ENCODE measurements around the gene TIMP3. TPM values are rescaled to one million over a fixed set of nuclear protein-coding genes. Genes with fewer than 3 reads are reported as not detected.

Gene TIMP3
- total and polyA plus RNA-seq, 2 of the 4 experiments (the other 2 are of a cell fraction) = 98.8 to 179 TPM

GRCh38 chr22:32831584-32831983 lies 30.1 kb downstream of the TIMP3 start:
- intact Hi-C loops (cut with micrococcal nuclease) = no loop called here
- no peak for TF ChIP-seq BHLHE40 (IDR thresholded peaks at IDR 0.05; ENCODE audit: low read depth, low read length)
- no peak for TF ChIP-seq MXI1 (IDR thresholded peaks at IDR 0.05; ENCODE audit: borderline replicate concordance, low read depth, low read length)
- TF ChIP-seq RCOR1 (IDR thresholded peaks at IDR 0.05; ENCODE audit: insufficient replicate concordance, low read length) = no peak
- no peak for TF ChIP-seq MAZ (IDR thresholded peaks at IDR 0.05; ENCODE audit: borderline replicate concordance, low read depth, low read length)
- TF ChIP-seq RFX5 (IDR thresholded peaks at IDR 0.05; ENCODE audit: low read depth, low read length) = no peak
- no peak for TF ChIP-seq MAFK (IDR thresholded peaks at IDR 0.05; ENCODE audit: low read depth, low read length)
- TF ChIP-seq RAD21 (IDR thresholded peaks at IDR 0.05; ENCODE audit: low read length) = no peak
- no peak for TF ChIP-seq SMC3 (IDR thresholded peaks at IDR 0.05; ENCODE audit: low read depth, low read length)
- TF ChIP-seq CEBPB (IDR thresholded peaks at IDR 0.05; ENCODE audit: low read depth, low read length) = no peak
- TF ChIP-seq POLR2A (IDR thresholded peaks at IDR 0.05; ENCODE audit: low read depth, low read length) = no peak
- TF ChIP-seq CHD1 (IDR thresholded peaks at IDR 0.05; ENCODE audit: low read depth, low read length) = no peak
- TF ChIP-seq ELK1 (IDR thresholded peaks at IDR 0.05; ENCODE audit: borderline replicate concordance, low read depth, low read length) = no peak
- TF ChIP-seq FOS (IDR thresholded peaks at IDR 0.05; ENCODE audit: low read depth, low read length) = no peak
- TF ChIP-seq, protein P1, sequence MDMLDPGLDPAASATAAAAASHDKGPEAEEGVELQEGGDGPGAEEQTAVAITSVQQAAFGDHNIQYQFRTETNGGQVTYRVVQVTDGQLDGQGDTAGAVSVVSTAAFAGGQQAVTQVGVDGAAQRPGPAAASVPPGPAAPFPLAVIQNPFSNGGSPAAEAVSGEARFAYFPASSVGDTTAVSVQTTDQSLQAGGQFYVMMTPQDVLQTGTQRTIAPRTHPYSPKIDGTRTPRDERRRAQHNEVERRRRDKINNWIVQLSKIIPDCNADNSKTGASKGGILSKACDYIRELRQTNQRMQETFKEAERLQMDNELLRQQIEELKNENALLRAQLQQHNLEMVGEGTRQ (IDR thresholded peaks at IDR 0.05; ENCODE audit: low read depth, low read length) = no peak
- no peak for TF ChIP-seq NFE2L2 (IDR thresholded peaks at IDR 0.05; ENCODE audit: low read depth, low read length)
- TF ChIP-seq, protein P2, sequence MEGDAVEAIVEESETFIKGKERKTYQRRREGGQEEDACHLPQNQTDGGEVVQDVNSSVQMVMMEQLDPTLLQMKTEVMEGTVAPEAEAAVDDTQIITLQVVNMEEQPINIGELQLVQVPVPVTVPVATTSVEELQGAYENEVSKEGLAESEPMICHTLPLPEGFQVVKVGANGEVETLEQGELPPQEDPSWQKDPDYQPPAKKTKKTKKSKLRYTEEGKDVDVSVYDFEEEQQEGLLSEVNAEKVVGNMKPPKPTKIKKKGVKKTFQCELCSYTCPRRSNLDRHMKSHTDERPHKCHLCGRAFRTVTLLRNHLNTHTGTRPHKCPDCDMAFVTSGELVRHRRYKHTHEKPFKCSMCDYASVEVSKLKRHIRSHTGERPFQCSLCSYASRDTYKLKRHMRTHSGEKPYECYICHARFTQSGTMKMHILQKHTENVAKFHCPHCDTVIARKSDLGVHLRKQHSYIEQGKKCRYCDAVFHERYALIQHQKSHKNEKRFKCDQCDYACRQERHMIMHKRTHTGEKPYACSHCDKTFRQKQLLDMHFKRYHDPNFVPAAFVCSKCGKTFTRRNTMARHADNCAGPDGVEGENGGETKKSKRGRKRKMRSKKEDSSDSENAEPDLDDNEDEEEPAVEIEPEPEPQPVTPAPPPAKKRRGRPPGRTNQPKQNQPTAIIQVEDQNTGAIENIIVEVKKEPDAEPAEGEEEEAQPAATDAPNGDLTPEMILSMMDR (conservative IDR thresholded peaks at IDR 0.05; ENCODE audit: low read depth, low read length) = no peak
- CTCF ChIA-PET = interaction anchor here (1.6 kb wide), 1 partner anchor 155 kb away, joined by 3 read pairs; no protein-coding TSS in a partner anchor
- Histone ChIP-seq H3K4me3 (ENCODE audit: insufficient read depth, low read depth, low read length) (no peak overlapping the region), H2BK120ac (ENCODE audit: low read depth, low read length) (no peak overlapping the region), H3K27ac (ENCODE audit: insufficient read depth, low read length) (no peak overlapping the region), H2AK5ac (ENCODE audit: low read depth, low read length) (no peak overlapping the region), H3K27me3 (ENCODE audit: control insufficient read depth, insufficient read depth, low read length) (no peaks in the 10 kb centered on the region), H3K9me3 (ENCODE audit: control insufficient read depth, insufficient read depth, low read length) (no peaks in the 10 kb centered on the region), H3K23ac (ENCODE audit: low read depth, low read length) (no peak overlapping the region), H3K14ac (replicated peaks; ENCODE audit: low read depth, low read length) (no peak overlapping the region), H3K4me2 (ENCODE audit: low read depth, low read length) (no peak overlapping the region), H4K8ac (ENCODE audit: low read depth in 2 of 2, low read length in 2 of 2) (no peak overlapping the region), H4K91ac (ENCODE audit: insufficient read depth, low read depth, low read length) (no peak overlapping the region), H3K56ac (ENCODE audit: extremely low read depth, insufficient read depth, low read length) (no peak overlapping the region), H2AFZ (replicated peaks; ENCODE audit: low read length, poor library complexity) (no peak overlapping the region), H2AK9ac (replicated peaks; ENCODE audit: low read depth, low read length, poor library complexity) (no peak overlapping the region), H3K18ac (ENCODE audit: low read depth, low read length) (no peak overlapping the region), H3K36me3 (ENCODE audit: control insufficient read depth, insufficient read depth, low read length) (peaks cover 67% of the 10 kb centered on the region), H3K4ac (ENCODE audit: low read depth, low read length) (no peak overlapping the region), H3K9ac (ENCODE audit: low read depth, low read length) (no peak overlapping the region), H3K79me1 (ENCODE audit: low read depth in 1 of 2, low read length in 2 of 2) (peaks cover 49 to 98% of the 10 kb centered on the region in 2 experiments), H3K9me1 (ENCODE audit: insufficient read depth, low read length) (peaks cover 26% of the 10 kb centered on the region), H3K4me1 (ENCODE audit: control insufficient read depth, insufficient read depth, low read length) (no peaks in the 10 kb centered on the region; the same call in 1 of the 2 replicates), H2BK5ac (ENCODE audit: low read depth, low read length, poor library complexity, severe bottlenecking) (no peak overlapping the region), H4K5ac (ENCODE audit: low read depth, low read length) (no peak overlapping the region), H2BK15ac (ENCODE audit: low read depth, low read length) (no peak overlapping the region), H4K20me1 (ENCODE audit: insufficient read depth, low read length) (peaks cover 98% of the 10 kb centered on the region), H2BK20ac (ENCODE audit: low read depth, low read length) (no peak overlapping the region)
- in situ Hi-C loops (cut with MboI; ENCODE audit: low sequenced_read_pairs) = no loop called here
- no TSS peak for BruUV-seq (replicated peaks)
- no peak for ATAC-seq (ENCODE audit: low read depth)
- POLR2A ChIA-PET (ENCODE audit: unreplicated experiment) = no interaction called here
- dilution Hi-C loops (cut with HindIII; ENCODE audit: low sequenced_read_pairs, unreplicated experiment) = no loop called here
- DNase-seq = no peak
- WGBS, 2 experiments (ENCODE audit: extremely low coverage in 2 of 2, insufficient read length in 1 of 2) = no CpG with 5 or more reads among the region's 3 CpGs

All from IMR-90 (cell line).